ENCODE data around the gene POLE4.

The POLE4 gene

DNA sequence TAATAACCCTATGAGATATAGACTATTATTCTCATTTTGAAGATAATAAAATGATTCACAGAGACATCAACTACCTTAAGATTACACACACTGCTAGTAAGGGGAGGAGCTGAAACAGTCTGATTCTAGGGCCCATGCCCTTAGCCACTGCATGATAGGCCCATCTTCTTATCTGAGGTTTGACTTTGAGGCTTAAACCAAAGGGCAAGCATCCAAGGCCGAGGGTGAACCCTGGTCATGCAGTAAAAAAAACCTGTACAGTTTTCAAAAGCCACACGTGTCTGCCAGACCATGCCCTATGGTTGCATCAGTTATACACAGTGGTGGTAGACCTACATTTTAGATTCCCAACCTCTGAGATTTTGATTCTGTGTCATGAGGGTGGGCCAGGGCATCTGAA, 44.8 kb downstream of the POLE4 start:
- no peak for DNase-seq

- DNase-seq, result no peak
Observed at GRCh38 chr2:75003773-75004172, 45.3 kb downstream of the POLE4 start.

DNA sequence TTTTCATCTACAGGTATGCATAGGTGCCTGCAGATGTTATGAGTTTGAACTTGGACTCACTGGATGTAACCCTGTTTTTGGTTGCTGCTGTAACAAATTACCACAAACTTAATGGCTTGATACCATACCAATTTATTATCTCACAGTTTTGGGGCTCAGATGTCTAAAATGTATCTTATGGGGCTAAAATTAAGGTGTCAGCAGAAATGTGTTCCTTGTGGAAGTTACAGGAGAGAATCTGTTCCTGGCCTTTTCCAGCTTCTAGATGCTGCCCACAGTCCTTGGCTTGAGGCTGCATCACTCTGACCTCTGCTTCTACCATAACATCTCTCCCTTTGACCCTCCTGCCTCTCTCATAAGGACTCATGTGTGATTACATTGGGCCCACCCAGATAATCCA, 47.6 kb downstream of the POLE4 start:
- DNase-seq, result no peak

DNA sequence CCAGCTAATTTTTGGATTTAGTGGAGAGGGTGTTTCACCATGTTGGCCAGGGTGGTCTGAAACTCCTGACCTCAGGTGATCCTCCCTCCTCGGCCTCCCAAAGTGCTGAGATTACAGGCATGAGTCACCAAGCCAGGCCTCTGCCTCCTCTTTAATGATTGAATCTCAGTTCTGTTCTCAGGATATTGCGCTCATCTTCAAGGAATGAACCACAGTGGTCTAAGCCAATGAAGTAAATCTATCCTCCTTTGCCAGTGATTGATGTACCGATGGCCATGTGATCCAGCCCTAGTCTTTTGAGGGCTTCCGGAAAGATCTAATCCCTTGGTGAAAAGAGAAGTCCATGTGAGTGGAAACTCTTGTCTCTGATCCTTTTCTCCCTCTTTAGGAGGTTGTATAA, 48.6 kb downstream of the POLE4 start:
- DNase-seq, result no peak

DNA sequence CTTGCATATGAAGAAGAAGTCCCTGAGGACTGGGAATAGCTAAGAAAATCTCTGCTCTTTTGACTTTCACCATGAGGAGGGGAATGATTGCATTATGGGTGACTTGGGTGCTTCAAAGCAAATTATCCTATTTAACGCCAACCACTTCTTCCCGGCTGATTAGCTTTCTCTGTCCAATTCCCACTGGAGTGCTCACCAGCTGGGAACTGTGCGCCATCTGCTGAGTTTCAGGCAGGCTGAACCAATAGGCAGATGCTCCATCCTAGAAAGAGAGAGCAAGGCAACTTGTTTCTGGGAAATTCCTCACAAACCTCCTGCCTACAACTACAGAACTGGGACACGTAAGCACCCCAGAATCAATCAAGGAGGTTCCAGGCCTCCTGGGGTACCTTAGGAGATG, 49.4 kb downstream of the POLE4 start:
- no peak for DNase-seq

DNA sequence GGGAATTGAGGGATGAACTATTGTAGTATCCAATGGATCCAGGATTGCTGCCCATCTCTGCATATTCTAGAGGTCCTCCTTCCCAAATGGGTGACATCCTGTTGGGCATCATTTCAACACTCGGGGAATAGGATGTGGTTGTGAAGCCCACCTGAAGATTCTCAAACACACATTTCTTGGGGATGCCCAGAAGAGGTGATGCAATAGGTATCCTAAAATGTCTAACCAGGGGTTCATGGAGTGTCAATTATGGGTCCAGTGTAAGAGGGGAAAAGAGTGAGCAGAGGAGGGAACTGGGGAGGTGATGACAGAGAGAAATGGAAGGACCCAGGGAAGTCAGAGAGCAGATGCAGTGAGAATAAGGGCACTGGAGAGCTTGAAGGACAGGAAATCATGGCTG, 52.1 kb downstream of the POLE4 start:
- no peak for DNase-seq

GRCh38 chr2:75012080-75012479, 53.6 kb downstream of the POLE4 start:
- DNase-seq, result no peak

- no peak for DNase-seq
Observed at GRCh38 chr2:75018162-75018561, 59.7 kb downstream of the POLE4 start.

All from NCI-H2029 (cell line).